Measurements from ENCODE around the gene TEFM. TPM values are rescaled to one million over a fixed set of nuclear protein-coding genes. Genes with fewer than 3 reads are reported as not detected.

TEFM gene, protein sequence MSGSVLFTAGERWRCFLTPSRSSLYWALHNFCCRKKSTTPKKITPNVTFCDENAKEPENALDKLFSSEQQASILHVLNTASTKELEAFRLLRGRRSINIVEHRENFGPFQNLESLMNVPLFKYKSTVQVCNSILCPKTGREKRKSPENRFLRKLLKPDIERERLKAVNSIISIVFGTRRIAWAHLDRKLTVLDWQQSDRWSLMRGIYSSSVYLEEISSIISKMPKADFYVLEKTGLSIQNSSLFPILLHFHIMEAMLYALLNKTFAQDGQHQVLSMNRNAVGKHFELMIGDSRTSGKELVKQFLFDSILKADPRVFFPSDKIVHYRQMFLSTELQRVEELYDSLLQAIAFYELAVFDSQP
- total RNA-seq = 10 to 100 TPM; 10.9 to 16.2 TPM
- 8.7 TPM for polyA plus RNA-seq (ENCODE audit: insufficient read depth, low read depth, low replicate concordance)
- long read RNA-seq, donor 1, transcript TEFM-205 (4 exons, 1,891 nt) = major isoform, 5 of 8 reads
- long read RNA-seq, donor 1, partial matches to known transcripts = 0 of 8 reads
- long read RNA-seq, donor 1, other reads (novel, unspliced or antisense) = 0 of 8 reads
- long read RNA-seq, donor 2, partial matches to known transcripts = 0 of 5 reads
- long read RNA-seq, donor 2, other reads (novel, unspliced or antisense) = 0 of 5 reads

DNA sequence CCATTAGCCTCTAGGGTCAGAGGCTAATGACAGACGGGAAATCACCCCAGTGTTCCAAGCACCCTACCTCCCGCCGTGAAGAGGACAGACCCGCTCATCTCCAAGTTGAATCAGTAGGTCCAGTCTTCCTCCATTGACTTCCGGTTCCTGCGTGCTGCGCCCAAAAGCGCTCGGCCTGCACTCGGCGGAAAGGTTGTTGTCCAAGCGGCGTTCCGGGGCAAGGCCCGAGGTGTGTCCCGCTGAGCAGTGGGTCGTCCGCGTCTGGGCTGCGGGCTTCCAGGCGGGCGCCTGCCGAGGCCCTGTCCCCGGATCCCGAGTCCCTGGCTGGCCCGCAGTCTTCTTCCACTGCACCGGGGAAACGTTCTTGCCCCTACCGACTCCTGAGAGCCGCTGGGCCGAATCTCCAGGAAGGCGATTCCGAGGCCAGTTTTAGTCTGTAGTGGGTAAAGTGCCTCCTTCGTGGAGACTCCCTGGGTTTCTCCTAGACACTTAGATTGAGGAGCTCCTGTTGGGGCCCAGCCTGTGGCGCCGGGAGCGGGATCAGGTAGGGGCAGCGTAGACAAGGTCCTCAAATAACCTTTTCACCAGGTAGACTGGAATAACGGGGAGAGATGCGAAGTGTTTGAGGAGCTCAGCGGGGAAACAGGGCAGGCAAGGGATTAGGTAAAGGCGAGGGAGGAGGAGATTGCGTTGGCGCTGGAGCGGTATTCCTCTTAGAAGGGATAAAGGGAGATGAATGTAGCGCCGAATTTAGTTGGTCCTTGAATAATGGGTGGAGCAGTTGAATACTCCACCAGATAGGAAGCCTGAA, at the start of gene TEFM:
TSS of gene TEFM (minus strand) at position 138 of the 811 bp plus-strand sequence. CDS start at position 98, 40 bp downstream.
- intact Hi-C loops (cut with DNase I; ENCODE audit: low total_unique reads) = no loop called here
- Histone ChIP-seq H3K36me3 (ENCODE audit: low read depth, missing control alignments) (no peaks in the 10 kb centered on the region), H3K4me1 (peaks cover 5% of the 10 kb centered on the region), H3K9me3 (no peaks in the 10 kb centered on the region), H3K4me3 (peak within 1 kb of the TSS; percentile 79 to 88), H3K27ac (peak within 1 kb of the TSS; percentile 79 to 81), H3K27me3 (no peaks in the 10 kb centered on the region)
- DNase-seq = peak; percentile 91
- TF ChIP-seq, protein P1, sequence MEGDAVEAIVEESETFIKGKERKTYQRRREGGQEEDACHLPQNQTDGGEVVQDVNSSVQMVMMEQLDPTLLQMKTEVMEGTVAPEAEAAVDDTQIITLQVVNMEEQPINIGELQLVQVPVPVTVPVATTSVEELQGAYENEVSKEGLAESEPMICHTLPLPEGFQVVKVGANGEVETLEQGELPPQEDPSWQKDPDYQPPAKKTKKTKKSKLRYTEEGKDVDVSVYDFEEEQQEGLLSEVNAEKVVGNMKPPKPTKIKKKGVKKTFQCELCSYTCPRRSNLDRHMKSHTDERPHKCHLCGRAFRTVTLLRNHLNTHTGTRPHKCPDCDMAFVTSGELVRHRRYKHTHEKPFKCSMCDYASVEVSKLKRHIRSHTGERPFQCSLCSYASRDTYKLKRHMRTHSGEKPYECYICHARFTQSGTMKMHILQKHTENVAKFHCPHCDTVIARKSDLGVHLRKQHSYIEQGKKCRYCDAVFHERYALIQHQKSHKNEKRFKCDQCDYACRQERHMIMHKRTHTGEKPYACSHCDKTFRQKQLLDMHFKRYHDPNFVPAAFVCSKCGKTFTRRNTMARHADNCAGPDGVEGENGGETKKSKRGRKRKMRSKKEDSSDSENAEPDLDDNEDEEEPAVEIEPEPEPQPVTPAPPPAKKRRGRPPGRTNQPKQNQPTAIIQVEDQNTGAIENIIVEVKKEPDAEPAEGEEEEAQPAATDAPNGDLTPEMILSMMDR (IDR thresholded peaks at IDR 0.05) = no peak
- TF ChIP-seq POLR2A (IDR thresholded peaks at IDR 0.05) = no peak
- WGBS, 2 donors = 0 to 1% methylated on average over 26 to 47 of the region's 47 CpGs

DNA sequence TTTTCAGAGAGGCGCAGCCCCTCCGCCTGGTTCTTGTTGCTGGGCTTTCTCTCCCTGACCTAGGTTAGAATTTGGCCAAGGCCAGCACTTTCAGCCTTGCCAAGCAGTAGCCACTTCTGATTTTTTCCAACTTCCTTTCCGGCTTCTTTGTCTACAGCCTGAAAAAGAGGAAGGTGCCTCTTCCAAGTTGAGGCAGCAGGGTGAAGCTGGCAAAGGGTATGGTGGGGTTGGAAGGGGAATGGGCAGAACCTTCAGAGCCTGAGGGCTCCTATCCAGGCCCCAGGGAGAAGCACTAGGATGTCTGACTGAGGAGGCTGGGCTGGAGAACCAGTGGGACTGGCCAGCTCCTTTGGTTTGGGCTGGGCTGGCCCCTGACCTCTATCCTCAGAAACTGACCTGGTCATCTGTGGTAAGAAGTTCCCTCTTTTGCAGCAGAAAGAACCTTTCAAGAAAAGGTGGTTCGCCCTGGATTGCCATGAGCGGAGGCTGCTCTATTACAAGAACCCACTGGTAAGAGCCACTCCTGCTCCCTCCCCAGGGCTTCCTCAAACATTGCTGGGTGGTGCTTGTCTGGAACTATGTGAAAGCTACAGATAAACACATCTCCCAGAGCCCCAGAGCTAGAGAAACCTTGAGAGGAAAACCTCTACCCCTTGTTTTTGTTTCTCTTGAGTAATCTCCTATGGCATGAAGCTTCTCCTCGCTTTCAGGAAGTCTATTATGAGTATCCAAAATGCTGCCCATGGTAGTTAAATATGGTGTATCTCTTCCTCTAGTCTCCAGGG, 48.2 kb upstream of the TEFM start:
- DNase-seq = no peak
- no peak overlapping the region for H3K27ac ChIP-seq
- H3K4me3 ChIP-seq = no peak overlapping the region
- no peaks in the 10 kb centered on the region for H3K27me3 ChIP-seq
- no peaks in the 10 kb centered on the region for H3K36me3 ChIP-seq (ENCODE audit: low read depth, missing control alignments)
- H3K4me1 ChIP-seq = peaks cover 10% of the 10 kb centered on the region
- WGBS, 2 donors = 68 to 76% methylated on average over 6 of the region's 6 CpGs
- TF ChIP-seq, protein P1 (IDR thresholded peaks at IDR 0.05) = no peak
- no peak for TF ChIP-seq POLR2A (IDR thresholded peaks at IDR 0.05)
- intact Hi-C loops (cut with DNase I; ENCODE audit: low total_unique reads) = no loop called here
- H3K9me3 ChIP-seq = no peaks in the 10 kb centered on the region

DNA sequence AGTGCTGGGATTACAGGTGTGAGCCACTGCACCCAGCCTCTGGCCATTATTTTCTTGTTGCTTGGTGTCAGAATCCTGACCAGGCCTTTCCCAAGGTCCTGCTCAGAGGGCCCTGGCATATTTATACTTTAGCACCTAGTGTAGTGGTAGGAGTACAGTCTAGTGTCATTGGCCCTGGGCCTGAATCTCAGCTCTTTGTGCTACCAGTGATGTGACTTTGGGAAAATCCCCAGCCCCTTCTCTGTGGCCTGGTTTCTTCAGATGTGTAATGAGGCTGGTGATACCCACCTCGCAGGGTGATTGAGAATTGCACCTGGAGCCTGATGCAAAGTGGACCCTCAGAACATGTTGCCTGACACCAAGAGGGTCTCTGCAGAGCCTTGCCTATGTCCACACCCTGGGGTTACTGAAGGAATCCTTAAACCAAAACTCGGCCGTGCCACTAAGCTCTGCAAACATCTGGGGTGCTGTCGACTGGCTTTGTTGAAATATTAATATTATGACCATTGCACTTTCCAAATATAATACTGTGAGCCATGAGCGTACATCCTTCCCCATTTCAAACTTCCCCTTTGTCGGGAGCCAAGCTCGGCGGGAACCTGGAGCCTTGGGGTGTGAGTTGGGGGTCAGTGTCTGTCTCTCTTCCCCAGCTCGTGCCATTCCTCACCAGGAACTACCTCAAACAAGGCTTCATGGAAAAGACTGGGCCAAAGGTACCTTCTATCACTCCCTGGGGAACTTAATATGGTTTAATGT, 46.8 kb upstream of the TEFM start:
- TF ChIP-seq, protein P1 (IDR thresholded peaks at IDR 0.05) = no peak
- no peak for TF ChIP-seq POLR2A (IDR thresholded peaks at IDR 0.05)
- DNase-seq = no peak

More for the DNA sequence above, 46.8 kb upstream of the TEFM start:
- peaks cover 10% of the 10 kb centered on the region for H3K4me1 ChIP-seq
- no peaks in the 10 kb centered on the region for H3K27me3 ChIP-seq
- H3K4me3 ChIP-seq = no peak overlapping the region
- no peaks in the 10 kb centered on the region for H3K36me3 ChIP-seq (ENCODE audit: low read depth, missing control alignments)
- intact Hi-C loops (cut with DNase I; ENCODE audit: low total_unique reads) = no loop called here
- H3K27ac ChIP-seq = no peak overlapping the region
- 88 to 91% methylated on average over 9 of the region's 9 CpGs for WGBS, 2 donors
- H3K9me3 ChIP-seq = no peaks in the 10 kb centered on the region
